ENCODE results near the gene SLC6A19.

The SLC6A19 gene

GRCh38 chr5:1270933-1271914 is 69.8 kb downstream of the SLC6A19 start:
- no peak for DNase-seq

GRCh38 chr5:1272201-1272600 is 70.8 kb downstream of the SLC6A19 start:
- DNase-seq = no peak

- no peak for DNase-seq
These were observed 72.3 kb downstream of the SLC6A19 start for GRCh38 chr5:1273745-1274144.

GRCh38 chr5:1274471-1274870 is 73.1 kb downstream of the SLC6A19 start:
- no peak for DNase-seq

All from 8988T (cell line).